ENCODE data around the gene CPOX.

Gene CPOX

DNA sequence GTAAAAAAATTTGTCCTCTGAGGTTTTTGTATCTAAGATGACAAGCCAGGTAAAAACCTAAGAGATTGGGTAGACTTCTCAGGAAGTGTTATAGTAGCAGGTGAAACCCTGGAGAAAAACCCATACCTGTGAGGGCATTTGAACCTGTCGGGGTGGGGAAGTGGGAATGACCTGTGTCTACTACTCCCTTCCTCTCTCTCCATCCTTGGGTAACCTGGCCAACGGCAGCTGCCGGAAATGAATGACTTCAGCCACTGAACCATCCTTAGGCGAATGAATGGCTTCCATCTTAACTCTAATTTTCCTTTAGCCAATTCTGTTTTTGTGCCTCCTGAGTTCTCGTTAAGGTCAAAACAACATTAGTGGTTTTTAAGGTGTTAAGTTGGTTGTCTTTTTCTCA is 44.9 kb downstream of the CPOX start:
- Histone ChIP-seq H3K27me3 (ENCODE audit: control insufficient read depth in 5 of 5, insufficient read depth in 4 of 5, low read length in 5 of 5) (no peaks in the 10 kb centered on the region), H3K27ac (ENCODE audit: low read depth, low read length) (no peak overlapping the region), H3K4me3 (ENCODE audit: low read depth in 1 of 5, low read length in 5 of 5) (no peak overlapping the region)

DNA sequence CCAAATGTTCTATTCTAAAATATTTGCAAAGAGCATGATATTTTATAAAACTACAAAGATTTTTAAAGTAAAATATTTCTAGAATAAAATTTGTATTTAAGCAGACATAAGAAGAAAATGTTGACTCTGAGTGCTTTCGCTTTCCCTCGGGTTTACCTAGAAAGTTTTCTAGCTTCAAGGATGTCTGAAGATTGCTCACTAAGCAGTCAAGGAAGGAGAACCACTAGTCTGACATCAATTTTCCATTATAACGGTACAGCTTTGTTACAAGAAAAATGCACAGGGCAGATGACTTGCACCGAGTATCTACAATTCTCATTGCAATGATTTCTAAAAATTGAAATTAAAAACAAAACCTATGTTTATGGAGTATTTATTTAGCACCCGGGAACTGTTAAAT is 47.5 kb downstream of the CPOX start:
- Histone ChIP-seq H3K9me3 (ENCODE audit: control insufficient read depth in 5 of 5, low read length in 5 of 5) (no peaks in the 10 kb centered on the region), H3K9ac (ENCODE audit: low read length in 5 of 5) (no peak overlapping the region), H3K4me3 (ENCODE audit: low read depth in 1 of 5, low read length in 5 of 5) (no peak overlapping the region), H3K27me3 (ENCODE audit: control insufficient read depth in 5 of 5, insufficient read depth in 4 of 5, low read length in 5 of 5) (no peaks in the 10 kb centered on the region), H3K36me3 (ENCODE audit: control insufficient read depth in 5 of 5, insufficient read depth in 5 of 5, low read length in 5 of 5) (no peaks in the 10 kb centered on the region), H3K4me1 (ENCODE audit: control insufficient read depth in 5 of 5, insufficient read depth in 5 of 5, low read length in 5 of 5) (no peaks in the 10 kb centered on the region), H3K27ac (ENCODE audit: low read depth, low read length) (no peak overlapping the region)

More for the DNA sequence above, 44.9 kb downstream of the CPOX start:
- Histone ChIP-seq H3K9ac (ENCODE audit: low read length in 5 of 5) (no peak overlapping the region), H3K9me3 (ENCODE audit: control insufficient read depth in 5 of 5, low read length in 5 of 5) (no peaks in the 10 kb centered on the region), H3K36me3 (ENCODE audit: control insufficient read depth in 5 of 5, insufficient read depth in 5 of 5, low read length in 5 of 5) (no peaks in the 10 kb centered on the region), H3K4me1 (ENCODE audit: control insufficient read depth in 5 of 5, insufficient read depth in 5 of 5, low read length in 5 of 5) (no peaks in the 10 kb centered on the region)

GRCh38 chr3:98542623-98543022 is 50.8 kb downstream of the CPOX start:
- Histone ChIP-seq H3K9me3 (ENCODE audit: control insufficient read depth in 5 of 5, low read length in 5 of 5) (no peaks in the 10 kb centered on the region), H3K4me3 (ENCODE audit: low read depth in 1 of 5, low read length in 5 of 5) (no peak overlapping the region), H3K9ac (ENCODE audit: low read length in 5 of 5) (no peak overlapping the region), H3K27ac (ENCODE audit: low read depth, low read length) (no peak overlapping the region), H3K4me1 (ENCODE audit: control insufficient read depth in 5 of 5, insufficient read depth in 5 of 5, low read length in 5 of 5) (no peaks in the 10 kb centered on the region), H3K36me3 (ENCODE audit: control insufficient read depth in 5 of 5, insufficient read depth in 5 of 5, low read length in 5 of 5) (no peaks in the 10 kb centered on the region), H3K27me3 (ENCODE audit: control insufficient read depth in 5 of 5, insufficient read depth in 4 of 5, low read length in 5 of 5) (no peaks in the 10 kb centered on the region)

GRCh38 chr3:98541695-98542094 is 51.7 kb downstream of the CPOX start:
- Histone ChIP-seq H3K36me3 (ENCODE audit: control insufficient read depth in 5 of 5, insufficient read depth in 5 of 5, low read length in 5 of 5) (no peaks in the 10 kb centered on the region), H3K27ac (ENCODE audit: low read depth, low read length) (no peak overlapping the region), H3K9ac (ENCODE audit: low read length in 5 of 5) (no peak overlapping the region), H3K4me3 (ENCODE audit: low read depth in 1 of 5, low read length in 5 of 5) (no peak overlapping the region), H3K9me3 (ENCODE audit: control insufficient read depth in 5 of 5, low read length in 5 of 5) (no peaks in the 10 kb centered on the region), H3K4me1 (ENCODE audit: control insufficient read depth in 5 of 5, insufficient read depth in 5 of 5, low read length in 5 of 5) (no peaks in the 10 kb centered on the region), H3K27me3 (ENCODE audit: control insufficient read depth in 5 of 5, insufficient read depth in 4 of 5, low read length in 5 of 5) (no peaks in the 10 kb centered on the region)

DNA sequence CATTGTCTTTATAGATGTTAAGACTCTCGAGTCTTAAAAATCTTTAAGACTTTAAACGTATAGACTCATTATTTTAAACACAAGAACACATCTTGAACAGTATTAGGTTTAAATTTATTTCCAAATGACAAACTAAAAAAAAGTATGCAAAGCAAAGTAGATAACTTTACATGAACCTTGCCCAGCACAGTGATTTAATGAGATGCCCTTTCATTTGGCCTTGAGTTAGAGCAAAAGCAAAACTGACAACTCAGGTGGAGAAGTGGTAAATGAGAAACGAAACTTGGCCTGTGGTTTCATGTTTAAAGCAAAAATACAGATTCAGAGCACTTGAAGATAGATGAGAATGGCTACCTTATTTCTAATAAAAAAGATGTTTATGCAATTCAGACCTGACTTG is 53.1 kb downstream of the CPOX start:
- Histone ChIP-seq H3K4me3 (ENCODE audit: low read depth in 1 of 5, low read length in 5 of 5) (no peak overlapping the region), H3K27ac (ENCODE audit: low read depth, low read length) (no peak overlapping the region), H3K36me3 (ENCODE audit: control insufficient read depth in 5 of 5, insufficient read depth in 5 of 5, low read length in 5 of 5) (no peaks in the 10 kb centered on the region)

GRCh38 chr3:98536456-98537017 is 56.9 kb downstream of the CPOX start:
- no peaks in the 10 kb centered on the region for H3K4me1 ChIP-seq (ENCODE audit: control insufficient read depth in 5 of 5, insufficient read depth in 5 of 5, low read length in 5 of 5)
- no peak overlapping the region for H3K9ac ChIP-seq (ENCODE audit: low read length in 5 of 5)
- H3K4me3 ChIP-seq (ENCODE audit: low read depth in 1 of 5, low read length in 5 of 5) = no peak overlapping the region
- peaks cover 0 to 4% (median 0%) of the 10 kb centered on the region in 5 donors for H3K27me3 ChIP-seq (ENCODE audit: control insufficient read depth in 5 of 5, insufficient read depth in 4 of 5, low read length in 5 of 5)
- H3K27ac ChIP-seq (ENCODE audit: low read depth, low read length) = no peak overlapping the region
- H3K9me3 ChIP-seq (ENCODE audit: control insufficient read depth in 5 of 5, low read length in 5 of 5) = no peaks in the 10 kb centered on the region
- no peaks in the 10 kb centered on the region for H3K36me3 ChIP-seq (ENCODE audit: control insufficient read depth in 5 of 5, insufficient read depth in 5 of 5, low read length in 5 of 5)

More for the DNA sequence above, 53.1 kb downstream of the CPOX start:
- Histone ChIP-seq H3K4me1 (ENCODE audit: control insufficient read depth in 5 of 5, insufficient read depth in 5 of 5, low read length in 5 of 5) (no peaks in the 10 kb centered on the region), H3K9ac (ENCODE audit: low read length in 5 of 5) (no peak overlapping the region), H3K27me3 (ENCODE audit: control insufficient read depth in 5 of 5, insufficient read depth in 4 of 5, low read length in 5 of 5) (no peaks in the 10 kb centered on the region), H3K9me3 (ENCODE audit: control insufficient read depth in 5 of 5, low read length in 5 of 5) (no peaks in the 10 kb centered on the region)

- no peak overlapping the region for H3K4me3 ChIP-seq (ENCODE audit: low read depth in 1 of 5, low read length in 5 of 5)
Measured at GRCh38 chr3:98534734-98535133, 58.7 kb downstream of the CPOX start.

DNA sequence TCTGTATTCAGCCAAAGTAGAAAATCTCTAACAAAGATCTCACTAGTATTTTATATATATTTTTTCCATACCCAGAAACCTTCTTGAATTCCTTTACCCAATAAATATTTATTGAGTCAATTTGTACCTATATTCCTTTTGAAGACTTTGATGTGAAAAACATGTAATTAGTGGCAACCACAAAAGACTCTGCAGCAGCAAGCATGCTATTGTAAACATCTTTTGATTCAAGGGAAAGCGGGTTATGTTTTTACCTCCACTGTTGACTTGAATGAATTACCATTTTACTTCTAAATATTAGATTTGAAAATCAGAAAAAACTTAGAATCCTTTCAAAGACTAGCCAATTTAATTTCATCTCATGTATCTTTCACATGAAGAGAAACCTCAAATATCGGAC is 59.2 kb downstream of the CPOX start:
- Histone ChIP-seq H3K4me3 (ENCODE audit: low read depth in 1 of 5, low read length in 5 of 5) (no peak overlapping the region), H3K9ac (ENCODE audit: low read length in 5 of 5) (no peak overlapping the region)

More at GRCh38 chr3:98534734-98535133, 58.7 kb downstream of the CPOX start:
- Histone ChIP-seq H3K27me3 (ENCODE audit: control insufficient read depth in 5 of 5, insufficient read depth in 4 of 5, low read length in 5 of 5) (peaks cover 0 to 4% (median 0%) of the 10 kb centered on the region in 5 donors), H3K36me3 (ENCODE audit: control insufficient read depth in 5 of 5, insufficient read depth in 5 of 5, low read length in 5 of 5) (no peaks in the 10 kb centered on the region), H3K27ac (ENCODE audit: low read depth, low read length) (no peak overlapping the region), H3K9me3 (ENCODE audit: control insufficient read depth in 5 of 5, low read length in 5 of 5) (no peaks in the 10 kb centered on the region), H3K9ac (ENCODE audit: low read length in 5 of 5) (no peak overlapping the region), H3K4me1 (ENCODE audit: control insufficient read depth in 5 of 5, insufficient read depth in 5 of 5, low read length in 5 of 5) (no peaks in the 10 kb centered on the region)

DNA sequence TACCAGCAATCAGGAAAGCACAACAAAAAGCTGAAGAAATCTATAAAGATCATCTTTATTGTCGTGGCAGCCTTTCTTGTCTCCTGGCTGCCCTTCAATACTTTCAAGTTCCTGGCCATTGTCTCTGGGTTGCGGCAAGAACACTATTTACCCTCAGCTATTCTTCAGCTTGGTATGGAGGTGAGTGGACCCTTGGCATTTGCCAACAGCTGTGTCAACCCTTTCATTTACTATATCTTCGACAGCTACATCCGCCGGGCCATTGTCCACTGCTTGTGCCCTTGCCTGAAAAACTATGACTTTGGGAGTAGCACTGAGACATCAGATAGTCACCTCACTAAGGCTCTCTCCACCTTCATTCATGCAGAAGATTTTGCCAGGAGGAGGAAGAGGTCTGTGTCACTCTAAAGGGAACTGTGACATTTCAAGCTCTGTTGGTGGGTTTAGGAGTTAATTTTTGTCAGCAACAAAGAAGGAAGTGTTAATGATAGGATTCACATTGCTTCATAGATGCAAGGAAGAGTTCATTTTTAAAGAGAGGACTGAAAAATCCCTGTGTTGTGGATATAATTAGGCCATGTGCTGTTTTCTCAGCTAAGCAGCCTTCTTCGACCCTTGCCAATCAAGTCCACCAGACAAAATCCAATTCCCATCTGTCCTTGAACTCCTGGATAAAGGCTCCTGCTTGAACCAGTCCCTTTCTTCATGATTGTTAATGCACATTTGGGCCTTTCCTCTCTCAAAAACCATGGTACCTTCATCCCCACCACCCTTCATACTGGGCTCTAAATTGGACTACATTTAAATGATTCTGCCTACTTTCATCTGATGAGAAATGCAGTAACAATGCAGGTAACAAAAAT is 60.5 kb downstream of the CPOX start:
- H3K4me1 ChIP-seq (ENCODE audit: control insufficient read depth in 5 of 5, insufficient read depth in 5 of 5, low read length in 5 of 5) = no peaks in the 10 kb centered on the region
- no peak overlapping the region for H3K27ac ChIP-seq (ENCODE audit: low read depth, low read length)
- no peaks in the 10 kb centered on the region for H3K36me3 ChIP-seq (ENCODE audit: control insufficient read depth in 5 of 5, insufficient read depth in 5 of 5, low read length in 5 of 5)
- no peak overlapping the region for H3K4me3 ChIP-seq (ENCODE audit: low read depth in 1 of 5, low read length in 5 of 5)
- no peaks in the 10 kb centered on the region for H3K9me3 ChIP-seq (ENCODE audit: control insufficient read depth in 5 of 5, low read length in 5 of 5)
- no peak overlapping the region for H3K9ac ChIP-seq (ENCODE audit: low read length in 5 of 5)
- H3K27me3 ChIP-seq (ENCODE audit: control insufficient read depth in 5 of 5, insufficient read depth in 4 of 5, low read length in 5 of 5) = peaks cover 0 to 4% (median 0%) of the 10 kb centered on the region in 5 donors

More for the DNA sequence above, 59.2 kb downstream of the CPOX start:
- H3K27me3 ChIP-seq (ENCODE audit: control insufficient read depth in 5 of 5, insufficient read depth in 4 of 5, low read length in 5 of 5) = peaks cover 0 to 4% (median 0%) of the 10 kb centered on the region in 5 donors
- H3K36me3 ChIP-seq (ENCODE audit: control insufficient read depth in 5 of 5, insufficient read depth in 5 of 5, low read length in 5 of 5) = no peaks in the 10 kb centered on the region
- no peaks in the 10 kb centered on the region for H3K9me3 ChIP-seq (ENCODE audit: control insufficient read depth in 5 of 5, low read length in 5 of 5)
- H3K27ac ChIP-seq (ENCODE audit: low read depth, low read length) = no peak overlapping the region
- H3K4me1 ChIP-seq (ENCODE audit: control insufficient read depth in 5 of 5, insufficient read depth in 5 of 5, low read length in 5 of 5) = no peaks in the 10 kb centered on the region

DNA sequence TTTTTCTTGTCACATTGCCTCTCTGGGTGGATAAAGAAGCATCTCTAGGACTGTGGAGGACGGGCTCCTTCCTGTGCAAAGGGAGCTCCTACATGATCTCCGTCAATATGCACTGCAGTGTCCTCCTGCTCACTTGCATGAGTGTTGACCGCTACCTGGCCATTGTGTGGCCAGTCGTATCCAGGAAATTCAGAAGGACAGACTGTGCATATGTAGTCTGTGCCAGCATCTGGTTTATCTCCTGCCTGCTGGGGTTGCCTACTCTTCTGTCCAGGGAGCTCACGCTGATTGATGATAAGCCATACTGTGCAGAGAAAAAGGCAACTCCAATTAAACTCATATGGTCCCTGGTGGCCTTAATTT is 61.2 kb downstream of the CPOX start:
- Histone ChIP-seq H3K9me3 (ENCODE audit: control insufficient read depth in 5 of 5, low read length in 5 of 5) (no peaks in the 10 kb centered on the region), H3K27ac (ENCODE audit: low read depth, low read length) (no peak overlapping the region), H3K9ac (ENCODE audit: low read length in 5 of 5) (no peak overlapping the region), H3K36me3 (ENCODE audit: control insufficient read depth in 5 of 5, insufficient read depth in 5 of 5, low read length in 5 of 5) (no peaks in the 10 kb centered on the region), H3K4me3 (ENCODE audit: low read depth in 1 of 5, low read length in 5 of 5) (no peak overlapping the region), H3K27me3 (ENCODE audit: control insufficient read depth in 5 of 5, insufficient read depth in 4 of 5, low read length in 5 of 5) (peaks cover 0 to 4% (median 0%) of the 10 kb centered on the region in 5 donors), H3K4me1 (ENCODE audit: control insufficient read depth in 5 of 5, insufficient read depth in 5 of 5, low read length in 5 of 5) (no peaks in the 10 kb centered on the region)

Data from subcutaneous abdominal adipose tissue (tissue), 5 donors.